ENCODE results near the gene KRT6A.
"Not testable (repeated sequence)": the region's sequence is repeated elsewhere in the genome, so short reads cannot be mapped to it uniquely, and the experiment has no call there.

The KRT6A gene

GRCh38 chr12:52452101-52452500 lies 41.0 kb downstream of the KRT6A start, which contains the start of gene KRT6B:
KRT6B (minus strand) TSS chr12:52452146; CDS start chr12:52452078, 68 bp downstream.
- no peak for TF ChIP-seq CTCF (IDR thresholded peaks at IDR 0.05; ENCODE audit: control insufficient read depth, insufficient read depth, low read depth, low read length, missing control alignments)
- no peak for DNase-seq (ENCODE audit: low read depth)
- no peak within 1 kb of the TSS for H3K4me3 ChIP-seq (ENCODE audit: control insufficient read depth, low read depth, low read length)

GRCh38 chr12:52448228-52448627 lies 44.8 kb downstream of the KRT6A start:
- no peak for TF ChIP-seq CTCF (IDR thresholded peaks at IDR 0.05; ENCODE audit: control insufficient read depth, insufficient read depth, low read depth, low read length, missing control alignments)
- no peak overlapping the region for H3K4me3 ChIP-seq (ENCODE audit: control insufficient read depth, low read depth, low read length)
- no peak for DNase-seq (ENCODE audit: low read depth)

GRCh38 chr12:52447196-52447595 lies 45.9 kb downstream of the KRT6A start:
- not testable (repeated sequence) for DNase-seq (ENCODE audit: low read depth); H3K4me3 ChIP-seq (ENCODE audit: control insufficient read depth, low read depth, low read length)

GRCh38 chr12:52446367-52447045 lies 46.6 kb downstream of the KRT6A start:
- DNase-seq (ENCODE audit: low read depth): no peak
- no peak overlapping the region for H3K4me3 ChIP-seq (ENCODE audit: control insufficient read depth, low read depth, low read length)
- TF ChIP-seq CTCF (IDR thresholded peaks at IDR 0.05; ENCODE audit: control insufficient read depth, insufficient read depth, low read depth, low read length, missing control alignments): no peak

- no peak for TF ChIP-seq CTCF (IDR thresholded peaks at IDR 0.05; ENCODE audit: control insufficient read depth, insufficient read depth, low read depth, low read length, missing control alignments)
- no peak for DNase-seq (ENCODE audit: low read depth)
- no peak overlapping the region for H3K4me3 ChIP-seq (ENCODE audit: control insufficient read depth, low read depth, low read length)
These were observed 47.2 kb downstream of the KRT6A start for GRCh38 chr12:52445876-52446275.

- TF ChIP-seq CTCF (IDR thresholded peaks at IDR 0.05; ENCODE audit: control insufficient read depth, insufficient read depth, low read depth, low read length, missing control alignments): no peak
- H3K4me3 ChIP-seq (ENCODE audit: control insufficient read depth, low read depth, low read length): no peak overlapping the region
- DNase-seq (ENCODE audit: low read depth): no peak
These were observed 48.1 kb downstream of the KRT6A start for GRCh38 chr12:52444647-52445595.

GRCh38 chr12:52443966-52444365 lies 49.1 kb downstream of the KRT6A start:
- no peak overlapping the region for H3K4me3 ChIP-seq (ENCODE audit: control insufficient read depth, low read depth, low read length)
- DNase-seq (ENCODE audit: low read depth): no peak
- no peak for TF ChIP-seq CTCF (IDR thresholded peaks at IDR 0.05; ENCODE audit: control insufficient read depth, insufficient read depth, low read depth, low read length, missing control alignments)
